H9 (cell line): ENCODE measurements around the gene FXYD6. TPM values are rescaled to one million over a fixed set of nuclear protein-coding genes. Genes with fewer than 3 reads are reported as not detected.

Source experiments
- DNase-seq: peaks from one replicate; pipeline ENCODE4 v3.0.0-alpha.2; 2017
- H2AFZ ChIP-seq: one replicate; pipeline ENCODE4 v1.6.1; 2013; ENCODE audit warnings: mild to moderate bottlenecking, low read length, control low read depth, moderate library complexity
- H2AK5ac ChIP-seq: 2 replicates; pipeline ENCODE4 v1.6.1; 2013; ENCODE audit warnings: low read length, control low read depth, mixed read lengths; ENCODE audit not compliant: insufficient read length
- H2BK120ac ChIP-seq: one replicate; pipeline ENCODE4 v1.6.1; 2013; ENCODE audit warnings: low read depth, mild to moderate bottlenecking, low read length, control low read depth, inconsistent platforms; ENCODE audit not compliant: poor library complexity, severe bottlenecking
- H2BK12ac ChIP-seq: 2 replicates; pipeline ENCODE4 v1.6.1; 2013; ENCODE audit warnings: low read length, control low read depth, mixed read lengths, low read depth; ENCODE audit not compliant: insufficient read length
- H2BK15ac ChIP-seq: 2 replicates; pipeline ENCODE4 v1.6.1; 2013; ENCODE audit warnings: low read depth, low read length, control low read depth
- H2BK20ac ChIP-seq: one replicate; pipeline ENCODE4 v1.6.1; 2013; ENCODE audit warnings: low read depth, mild to moderate bottlenecking, low read length, control low read depth, inconsistent platforms; ENCODE audit not compliant: poor library complexity, severe bottlenecking
- H2BK5ac ChIP-seq: 2 replicates; pipeline ENCODE4 v1.6.1; 2013; ENCODE audit warnings: low read length, control low read depth, mixed read lengths; ENCODE audit not compliant: insufficient read length
- H3K14ac ChIP-seq: 2 replicates; pipeline ENCODE4 v1.6.1; 2013; ENCODE audit warnings: low read length, control low read depth; ENCODE audit not compliant: insufficient read depth
- H3K18ac ChIP-seq: 2 replicates; pipeline ENCODE4 v1.6.1; 2013; ENCODE audit warnings: low read depth, mild to moderate bottlenecking, mixed read lengths, low read length, control low read depth; ENCODE audit not compliant: insufficient read length
- H3K23ac ChIP-seq: 2 replicates; pipeline ENCODE4 v1.6.1; 2013; ENCODE audit warnings: low read length, control low read depth, mixed read lengths, low read depth; ENCODE audit not compliant: insufficient read length
- H3K23me2 ChIP-seq: 2 replicates; pipeline ENCODE4 v1.6.1; 2013; ENCODE audit warnings: low read depth, mild to moderate bottlenecking, mixed read lengths, low read length, control low read depth; ENCODE audit not compliant: insufficient read length, poor library complexity, severe bottlenecking
- H3K27ac ChIP-seq: 2 replicates; pipeline ENCODE4 v1.5.1; 2013; ENCODE audit warnings: low read length, control low read depth, mixed read lengths, low read depth; ENCODE audit not compliant: insufficient read length
- H3K27me3 ChIP-seq: 2 replicates; pipeline ENCODE4 v1.6.1; 2013; ENCODE audit warnings: low read length, control low read depth, inconsistent platforms; ENCODE audit not compliant: insufficient read depth
- H3K4ac ChIP-seq: 2 replicates; pipeline ENCODE4 v1.6.1; 2013; ENCODE audit warnings: low read depth, mild to moderate bottlenecking, control low read depth, inconsistent platforms, low read length, moderate library complexity
- H3K4me1 ChIP-seq: 2 replicates; pipeline ENCODE4 v1.6.1; 2013; ENCODE audit warnings: low read length, control low read depth, inconsistent platforms; ENCODE audit not compliant: insufficient read depth
- H3K4me2 ChIP-seq: 2 replicates; pipeline ENCODE4 v1.6.1; 2013; ENCODE audit warnings: low read length, control low read depth, mixed read lengths; ENCODE audit not compliant: insufficient read length, insufficient read depth
- H3K56ac ChIP-seq: 2 replicates; pipeline ENCODE4 v1.6.1; 2013; ENCODE audit warnings: low read depth, mild to moderate bottlenecking, mixed read lengths, low read length, control low read depth; ENCODE audit not compliant: insufficient read length
- H3K79me1 ChIP-seq: 2 replicates; pipeline ENCODE4 v1.6.1; 2013; ENCODE audit warnings: low read depth, mild to moderate bottlenecking, moderate library complexity, low read length, control low read depth, inconsistent platforms; ENCODE audit not compliant: insufficient read depth, poor library complexity, severe bottlenecking
- H3K79me2 ChIP-seq: 2 replicates; pipeline ENCODE4 v1.6.1; 2013; ENCODE audit warnings: low read length, control low read depth, inconsistent platforms; ENCODE audit not compliant: insufficient read depth
- H3K9ac ChIP-seq: 2 replicates; pipeline ENCODE4 v1.6.1; 2013; ENCODE audit warnings: low read length, control low read depth, mixed read lengths; ENCODE audit not compliant: insufficient read length; ENCODE audit errors: extremely low read depth
- H3K9me3 ChIP-seq: one replicate; pipeline ENCODE4 v1.6.1; 2013; ENCODE audit warnings: low read depth, low read length, inconsistent platforms; ENCODE audit not compliant: control insufficient read depth
- H3T11ph ChIP-seq: one replicate; pipeline ENCODE4 v1.6.1; 2013; ENCODE audit warnings: mild to moderate bottlenecking, low read length, control low read depth, inconsistent platforms
- H4K20me1 ChIP-seq: one replicate; pipeline ENCODE4 v1.6.1; 2013; ENCODE audit not compliant: control insufficient read depth, insufficient read length, insufficient read depth
- H4K5ac ChIP-seq: 2 replicates; pipeline ENCODE4 v1.6.1; 2013; ENCODE audit warnings: low read depth, mild to moderate bottlenecking, mixed read lengths, low read length, control low read depth; ENCODE audit not compliant: insufficient read length
- H4K8ac ChIP-seq: replicated peaks from 2 replicates; pipeline ENCODE4 v1.6.1; 2013; ENCODE audit warnings: low read length, control low read depth, mixed read lengths, low read depth; ENCODE audit not compliant: insufficient read length
- H4K91ac ChIP-seq: 2 replicates; pipeline ENCODE4 v1.6.1; 2013; ENCODE audit warnings: low read depth, mild to moderate bottlenecking, moderate library complexity, mixed read lengths, low read length, control low read depth; ENCODE audit not compliant: insufficient read length
- H3K27ac Mint-ChIP-seq, 3 experiments: 2 replicates in 2 of 3; 3 replicates in 1 of 3; pipeline ENCODE4 v1.8.0; 2020 to 2021; ENCODE audit warnings: mixed read lengths in 3 of 3, mild to moderate bottlenecking in 1 of 3, moderate library complexity in 1 of 3
- H3K27me3 Mint-ChIP-seq: 2 replicates; pipeline ENCODE4 v1.8.0; 2021; ENCODE audit warnings: low read depth, mild to moderate bottlenecking, moderate library complexity, mixed read lengths
- H3K36me3 Mint-ChIP-seq, 3 experiments: 2 replicates in 2 of 3; 3 replicates in 1 of 3; pipeline ENCODE4 v1.8.0; 2020 to 2021; ENCODE audit warnings: low read depth in 3 of 3, mixed read lengths in 3 of 3; ENCODE audit not compliant: insufficient read depth in 1 of 3
- H3K4me1 Mint-ChIP-seq, 2 experiments: 2 replicates each; pipeline ENCODE4 v1.8.0; 2020; ENCODE audit warnings: mixed read lengths in 2 of 2
- H3K4me3 Mint-ChIP-seq, 2 experiments: 2 replicates in 1 of 2; 3 replicates in 1 of 2; pipeline ENCODE4 v1.8.0; 2020 to 2021; ENCODE audit warnings: mild to moderate bottlenecking in 2 of 2, mixed read lengths in 2 of 2, moderate library complexity in 1 of 2
- H3K9me3 Mint-ChIP-seq, 2 experiments: 2 replicates in 1 of 2; 3 replicates in 1 of 2; pipeline ENCODE4 v1.8.0; 2020; ENCODE audit warnings: mild to moderate bottlenecking in 2 of 2, mixed read lengths in 2 of 2, moderate library complexity in 1 of 2
- WGBS: extraction: QIAGEN DNeasy Blood & Tissue Kit; methylation state at CpG from one replicate; pipeline ENCODE4 v1.1.7; 2013; ENCODE audit warnings: missing lambda C conversion rate, low lambda C conversion rate, mixed read lengths; ENCODE audit not compliant: insufficient read length; ENCODE audit errors: extremely low coverage; 5-methylcytosine and 5-hydroxymethylcytosine counted together
- total RNA-seq: library from RNA; stranded (reverse); gene quantifications from 2 replicates; pipeline ENCODE4 v1.2.1, GENCODE V29; 2021
- TF ChIP-seq, protein P1 (sequence below): fragments of 200-600 bp; sonication (generic); conservative IDR thresholded peaks from 3 replicates; pipeline ENCODE4 v1.8.0; 2021; ENCODE audit warnings: antibody characterized with exemption, mild to moderate bottlenecking

FXYD6 gene
- total RNA-seq, 1 experiment from 2014 or later: 18.3 TPM

DNA sequence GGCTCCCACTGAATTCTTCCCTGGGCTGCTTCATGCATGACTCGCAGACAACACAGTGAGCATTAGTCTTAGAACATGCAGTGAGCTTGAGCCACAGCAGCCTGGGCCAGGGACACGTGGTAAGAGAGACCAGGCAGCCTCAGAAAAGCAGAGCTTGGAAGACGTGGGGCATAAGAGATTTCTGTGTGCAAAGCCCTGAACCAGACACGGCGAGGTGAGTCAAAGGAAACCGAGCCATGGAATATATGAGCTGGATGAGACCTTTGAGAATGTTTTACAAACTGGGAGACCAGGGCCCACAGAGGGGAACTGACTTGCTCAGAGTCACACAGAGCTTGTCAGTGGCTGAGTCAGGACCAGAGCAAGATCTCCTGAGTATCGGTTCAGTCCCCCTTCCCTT lies 8.5 kb upstream of the FXYD6 start:
- H3K27me3 ChIP-seq: no peaks in the 10 kb centered on the region
- no peak overlapping the region for H3K27ac Mint-ChIP-seq

More for the DNA sequence above, 8.5 kb upstream of the FXYD6 start:
- Mint-ChIP-seq H3K4me1 (peaks cover 25% of the 10 kb centered on the region in 2 experiments), H3K36me3 (no peaks in the 10 kb centered on the region), H3K9me3 (no peaks in the 10 kb centered on the region), H3K27me3 (peaks cover 23% of the 10 kb centered on the region), H3K4me3 (no peak overlapping the region)
- H2BK120ac ChIP-seq: no peak overlapping the region
- H3K4me2 ChIP-seq: no peak overlapping the region
- no peak overlapping the region for H3T11ph ChIP-seq
- no peak overlapping the region for H2AFZ ChIP-seq
- no peak overlapping the region for H3K27ac ChIP-seq
- H4K5ac ChIP-seq: no peak overlapping the region
- no peak overlapping the region for H3K23ac ChIP-seq
- H4K91ac ChIP-seq: no peak overlapping the region
- no CpG with 5 or more reads among the region's 7 CpGs for WGBS
- no peak overlapping the region for H2AK5ac ChIP-seq
- H3K79me2 ChIP-seq: no peaks in the 10 kb centered on the region
- no peak overlapping the region for H3K56ac ChIP-seq
- no peak overlapping the region for H2BK20ac ChIP-seq
- H4K8ac ChIP-seq: no peak overlapping the region
- no peak overlapping the region for H2BK15ac ChIP-seq
- DNase-seq: no peak
- no peaks in the 10 kb centered on the region for H4K20me1 ChIP-seq
- H3K9ac ChIP-seq: no peak overlapping the region
- no peak overlapping the region for H3K14ac ChIP-seq
- TF ChIP-seq, protein P1, sequence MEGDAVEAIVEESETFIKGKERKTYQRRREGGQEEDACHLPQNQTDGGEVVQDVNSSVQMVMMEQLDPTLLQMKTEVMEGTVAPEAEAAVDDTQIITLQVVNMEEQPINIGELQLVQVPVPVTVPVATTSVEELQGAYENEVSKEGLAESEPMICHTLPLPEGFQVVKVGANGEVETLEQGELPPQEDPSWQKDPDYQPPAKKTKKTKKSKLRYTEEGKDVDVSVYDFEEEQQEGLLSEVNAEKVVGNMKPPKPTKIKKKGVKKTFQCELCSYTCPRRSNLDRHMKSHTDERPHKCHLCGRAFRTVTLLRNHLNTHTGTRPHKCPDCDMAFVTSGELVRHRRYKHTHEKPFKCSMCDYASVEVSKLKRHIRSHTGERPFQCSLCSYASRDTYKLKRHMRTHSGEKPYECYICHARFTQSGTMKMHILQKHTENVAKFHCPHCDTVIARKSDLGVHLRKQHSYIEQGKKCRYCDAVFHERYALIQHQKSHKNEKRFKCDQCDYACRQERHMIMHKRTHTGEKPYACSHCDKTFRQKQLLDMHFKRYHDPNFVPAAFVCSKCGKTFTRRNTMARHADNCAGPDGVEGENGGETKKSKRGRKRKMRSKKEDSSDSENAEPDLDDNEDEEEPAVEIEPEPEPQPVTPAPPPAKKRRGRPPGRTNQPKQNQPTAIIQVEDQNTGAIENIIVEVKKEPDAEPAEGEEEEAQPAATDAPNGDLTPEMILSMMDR: no peak
- no peaks in the 10 kb centered on the region for H3K23me2 ChIP-seq
- H3K18ac ChIP-seq: no peak overlapping the region
- no peaks in the 10 kb centered on the region for H3K9me3 ChIP-seq
- peaks cover 2% of the 10 kb centered on the region; the same call in 1 of the 2 replicates for H3K4me1 ChIP-seq
- no peak overlapping the region for H2BK5ac ChIP-seq
- no peak overlapping the region for H2BK12ac ChIP-seq
- no peak overlapping the region for H3K4ac ChIP-seq
- H3K79me1 ChIP-seq: no peaks in the 10 kb centered on the region
